HG03432 (cell line): ENCODE results near the gene MEF2A.

Experiments
- ATAC-seq: cut with Tn5 transposase; IDR thresholded peaks from one replicate; pipeline ENCODE4 v1.9.1; 2021; ENCODE audit warnings: mild to moderate bottlenecking, moderate library complexity; ENCODE audit not compliant: unreplicated experiment

The MEF2A gene

GRCh38 chr15:99753066-99753465, 187.3 kb downstream of the MEF2A start:
- no peak for ATAC-seq

GRCh38 chr15:99755692-99756409, 190.1 kb downstream of the MEF2A start:
- peak; percentile 95 for ATAC-seq

- ATAC-seq = no peak
Observed at GRCh38 chr15:99762288-99762687, 196.5 kb downstream of the MEF2A start.

DNA sequence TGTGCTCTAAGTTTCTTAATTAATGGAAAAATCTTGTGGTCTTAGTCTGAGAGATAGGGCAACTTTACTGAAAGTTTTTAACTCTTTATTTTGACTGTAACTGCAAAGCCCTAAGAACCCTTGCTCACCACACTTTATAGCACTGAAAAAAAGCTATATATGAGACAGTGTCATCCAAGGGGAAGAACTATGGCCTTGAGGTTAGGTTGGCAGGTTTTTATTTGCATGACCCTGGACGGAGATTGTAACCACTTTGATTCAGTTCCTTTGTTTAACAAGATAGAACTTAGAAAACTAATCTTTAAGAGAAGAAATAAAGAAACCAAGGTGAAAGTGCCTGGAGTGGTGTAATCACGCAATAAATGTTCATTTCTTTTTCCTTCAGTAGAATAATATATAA, 198.0 kb downstream of the MEF2A start:
- no peak for ATAC-seq

DNA sequence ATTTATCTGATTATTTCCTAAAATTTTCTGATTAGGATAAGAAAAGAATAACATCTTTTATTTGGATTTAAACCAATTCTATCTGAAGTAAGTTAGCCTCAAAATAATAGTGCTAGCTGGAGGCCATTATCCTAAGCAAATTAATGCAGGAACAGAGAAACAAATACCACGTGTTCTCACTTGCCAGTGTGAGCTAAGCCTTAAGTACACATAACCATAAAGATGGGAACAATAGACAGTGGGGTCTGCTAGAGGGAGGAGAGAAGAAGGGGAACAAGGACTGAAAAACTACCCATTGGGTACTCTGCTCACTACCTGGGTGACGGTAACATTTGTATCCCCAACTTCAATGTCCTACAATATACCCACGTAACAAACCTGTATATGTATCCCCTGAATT, 198.7 kb downstream of the MEF2A start:
- no peak for ATAC-seq
